K562 (cell line): ENCODE results near the gene PTPRC.

Experiments
- CTCF ChIP-seq, 3 experiments: IDR thresholded peaks in 2 of 3; conservative IDR thresholded peaks in 1 of 3; 2 replicates each; pipeline ENCODE4 v1.5.1; 2011 to 2012; ENCODE audit warnings: low read length in 3 of 3, mild to moderate bottlenecking in 3 of 3, control low read depth in 2 of 3, improper control_type of control experiment in 1 of 3, inconsistent platforms in 1 of 3, low read depth in 1 of 3, mixed read lengths in 1 of 3, moderate library complexity in 1 of 3; ENCODE audit not compliant: insufficient read depth in 2 of 3
- IRF9 ChIP-seq: fragments of 450-650 bp; IDR thresholded peaks from 2 replicates; pipeline ENCODE4 v1.6.1; 2016; ENCODE audit warnings: missing biosample characterization, missing genetic modification characterization
- MXI1 ChIP-seq: IDR thresholded peaks from 2 replicates; pipeline ENCODE4 v1.6.1; 2011; ENCODE audit warnings: low read depth, mild to moderate bottlenecking, improper control_type of control experiment, low read length
- ZBTB17 ChIP-seq: fragments of 450-650 bp; formaldehyde crosslinking; IDR thresholded peaks from 2 replicates; pipeline ENCODE4 v1.4.0; 2020; ENCODE audit warnings: mild to moderate bottlenecking
- ZBTB40 ChIP-seq, 2 experiments: fragments of 450-650 bp in 1 of 2; sonication (generic) in 1 of 2; formaldehyde crosslinking in 1 of 2; IDR thresholded peaks; 2 replicates each; pipeline versions ENCODE4 v1.7.1 to v1.9.0; 2016 to 2022; ENCODE audit warnings: inconsistent platforms in 1 of 2, mild to moderate bottlenecking in 1 of 2, missing genetic modification reagents in 1 of 2
- ZNF23 ChIP-seq: fragments of 250-450 bp; sonication (Bioruptor Pico); IDR thresholded peaks from 2 replicates; pipeline ENCODE4 v1.4.0; 2020; ENCODE audit warnings: mild to moderate bottlenecking
- ZNF274 ChIP-seq: IDR thresholded peaks from 2 replicates; pipeline ENCODE4 v1.6.1; 2011; ENCODE audit warnings: low read depth, mild to moderate bottlenecking, low read length, moderate library complexity, borderline replicate concordance

- no peak for TF ChIP-seq CTCF (IDR thresholded peaks at IDR 0.05 in 2 of 3, conservative IDR thresholded peaks at IDR 0.05 in 1 of 3; ENCODE audit: insufficient read depth in 2 of 3, low read depth in 1 of 3, low read length in 3 of 3)
- TF ChIP-seq MXI1: no peak
- TF ChIP-seq ZNF23 (CRISPR knock-in tag): no peak
- no peak for TF ChIP-seq ZNF274
- no peak for TF ChIP-seq IRF9 (tag)
- TF ChIP-seq ZBTB40 (IDR thresholded peaks at IDR 0.05): no peak
- TF ChIP-seq ZBTB40 (CRISPR knock-in tag; IDR thresholded peaks at IDR 0.05): no peak
- no peak for TF ChIP-seq ZBTB17 (CRISPR knock-in tag)
These were observed 110.4 kb downstream of the PTPRC start for GRCh38 chr1:198749279-198749678.
